SK-N-SH (cell line): Measurements from ENCODE around the gene ACSBG1. TPM values are rescaled to one million over a fixed set of nuclear protein-coding genes. Genes with fewer than 3 reads are reported as not detected.
"Not testable (repeated sequence)": the region's sequence is repeated elsewhere in the genome, so short reads cannot be mapped to it uniquely, and the experiment has no call there.

ENCODE experiments used
- CTCF ChIA-PET: fragments of 300-600, 350-600 bp; formaldehyde crosslinking; extraction: SDS; loops from one replicate; lab custom pipeline; 2021; lab: Yijun Ruan, JAX
- POLR2A ChIA-PET: fragments of 350-600 bp; sonication (Branson Sonifier 250); formaldehyde crosslinking; extraction: SDS; loops from one replicate; lab custom pipeline; 2020; ENCODE audit warnings: antibody characterized with exemption, inconsistent platforms; lab: Yijun Ruan, JAX
- DNase-seq: peaks from one replicate; pipeline ENCODE4 v3.0.0; 2012
- H2AFZ ChIP-seq: fragments of 200-600 bp; sonication (generic); 2 replicates; pipeline ENCODE4 v1.8.1; 2016; ENCODE audit warnings: antibody characterized with exemption, mild to moderate bottlenecking, low read depth
- H3F3A ChIP-seq: fragments of 200-600 bp; sonication (generic); replicated peaks from 2 replicates; pipeline ENCODE3; 2016; ENCODE audit warnings: antibody characterized with exemption, mild to moderate bottlenecking; ENCODE audit not compliant: insufficient read depth
- H3K27ac ChIP-seq, 2 experiments: fragments of 200-500 bp in 1 of 2; fragments of 200-600 bp in 1 of 2; sonication (Bioruptor generic) in 1 of 2; sonication (generic), shearing (Covaris generic) in 1 of 2; 2 replicates each; pipeline versions ENCODE4 v1.5.1 to v1.6.1; 2014 to 2016; ENCODE audit warnings: low read depth in 2 of 2, inconsistent platforms in 1 of 2, low read length in 1 of 2, mild to moderate bottlenecking in 1 of 2, mixed read lengths in 1 of 2
- H3K27me3 ChIP-seq: fragments of 200-600 bp; sonication (generic), shearing (Covaris generic); 2 replicates; pipeline ENCODE4 v1.6.1; 2016; ENCODE audit warnings: mixed run types; ENCODE audit not compliant: insufficient read depth
- H3K36me3 ChIP-seq, 2 experiments: fragments of 200-500 bp in 1 of 2; fragments of 200-600 bp in 1 of 2; sonication (Bioruptor generic) in 1 of 2; sonication (generic) in 1 of 2; replicated peaks in 1 of 2; 2 replicates each; pipeline versions ENCODE3 to v1.5.1; 2014 to 2016; ENCODE audit warnings: low read length in 1 of 2, mild to moderate bottlenecking in 1 of 2; ENCODE audit not compliant: insufficient read depth in 2 of 2, control insufficient read depth in 1 of 2
- H3K4me1 ChIP-seq, 2 experiments: fragments of 200-500 bp in 1 of 2; fragments of 200-600 bp in 1 of 2; sonication (Bioruptor generic) in 1 of 2; sonication (generic), shearing (Covaris generic) in 1 of 2; 2 replicates each; pipeline versions ENCODE4 v1.5.1 to v1.6.1; 2014 to 2016; ENCODE audit warnings: low read depth in 1 of 2, low read length in 1 of 2, mixed run types in 1 of 2; ENCODE audit not compliant: insufficient read depth in 2 of 2, control insufficient read depth in 1 of 2
- H3K4me2 ChIP-seq: fragments of 200-600 bp; sonication (generic), shearing (Covaris generic); 2 replicates; pipeline ENCODE4 v1.6.1; 2017; ENCODE audit warnings: mixed run types
- H3K4me3 ChIP-seq, 2 experiments: fragments of 200-500 bp in 1 of 2; fragments of 200-600 bp in 1 of 2; sonication (Bioruptor generic) in 1 of 2; sonication (generic), shearing (Covaris generic) in 1 of 2; 2 replicates each; pipeline versions ENCODE4 v1.5.1 to v1.8.1; 2014 to 2016; ENCODE audit warnings: low read depth in 2 of 2, inconsistent platforms in 1 of 2, low read length in 1 of 2, mild to moderate bottlenecking in 1 of 2, mixed read lengths in 1 of 2, moderate library complexity in 1 of 2
- H3K79me2 ChIP-seq: fragments of 200-600 bp; sonication (generic); 2 replicates; pipeline ENCODE4 v1.8.1; 2017; ENCODE audit warnings: mild to moderate bottlenecking; ENCODE audit not compliant: insufficient read depth
- H3K9ac ChIP-seq: fragments of 200-600 bp; sonication (generic); 2 replicates; pipeline ENCODE4 v1.6.1; 2017; ENCODE audit warnings: mixed run types
- H3K9me2 ChIP-seq: fragments of 200-600 bp; sonication (generic); 2 replicates; pipeline ENCODE4 v1.6.1; 2017; ENCODE audit warnings: mixed run types
- H3K9me3 ChIP-seq: fragments of 200-600 bp; sonication (generic); 2 replicates; pipeline ENCODE4 v1.6.1; 2017; ENCODE audit warnings: mixed run types, mild to moderate bottlenecking, moderate library complexity
- H4K20me1 ChIP-seq: fragments of 200-600 bp; sonication (generic); 2 replicates; pipeline ENCODE4 v1.6.1; 2017; ENCODE audit warnings: mild to moderate bottlenecking, mixed run types; ENCODE audit not compliant: insufficient read depth
- CHD2 ChIP-seq: fragments of 150-350 bp; IDR thresholded peaks from 2 replicates; pipeline ENCODE4 v1.6.1; 2018; ENCODE audit warnings: low read length; ENCODE audit not compliant: partially characterized antibody
- FOXJ3 ChIP-seq: sonication (generic); formaldehyde crosslinking; IDR thresholded peaks from 2 replicates; pipeline ENCODE4 v1.5.1; 2020; ENCODE audit warnings: mild to moderate bottlenecking, missing genetic modification reagents
- JUND ChIP-seq: IDR thresholded peaks from 2 replicates; pipeline ENCODE4 v1.4.0; 2012
- MAX ChIP-seq: IDR thresholded peaks from 2 replicates; pipeline ENCODE4 v1.4.0; 2012; ENCODE audit warnings: low read depth
- MEF2A ChIP-seq: IDR thresholded peaks from 2 replicates; pipeline ENCODE4 v1.4.0; 2012; ENCODE audit warnings: low read depth, borderline replicate concordance
- RCOR1 ChIP-seq: fragments of 150-350 bp; IDR thresholded peaks from 2 replicates; pipeline ENCODE4 v1.6.1; 2017; ENCODE audit warnings: antibody characterized with exemption, low read length
- SMC3 ChIP-seq: IDR thresholded peaks from 2 replicates; pipeline ENCODE4 v1.6.1; 2012; ENCODE audit warnings: low read depth, low read length, improper control_type of control experiment
- WGBS: methylation state at CpG from one replicate; pipeline ENCODE4 v1.1.6; 2017; ENCODE audit warnings: low lambda C conversion rate; 5-methylcytosine and 5-hydroxymethylcytosine counted together
- polyA plus RNA-seq, 3 experiments: library from polyadenylated mRNA; depleted of rRNA; stranded (reverse); fragments of >200 nt; gene quantifications; 2 replicates each; pipeline ENCODE4 v1.2.3, GENCODE V29; 2012

The ACSBG1 gene
- polyA plus RNA-seq, 1 of the 3 experiments (the other 2 are of a cell fraction) = under 0.01 TPM

- no peaks in the 10 kb centered on the region for H4K20me1 ChIP-seq
- no peaks in the 10 kb centered on the region for H3K27me3 ChIP-seq
- CTCF ChIA-PET = interaction anchor here (1.4 kb wide), 1 partner anchor 9 kb away, joined by 4 read pairs; no protein-coding TSS in a partner anchor
- H3K4me3 ChIP-seq = no peak overlapping the region
- no peaks in the 10 kb centered on the region for H3K9me3 ChIP-seq
- H3K9me2 ChIP-seq = no peaks in the 10 kb centered on the region
- POLR2A ChIA-PET = interaction anchor here (0.5 kb wide), 1 partner anchor 82 kb away, joined by 3 read pairs; no protein-coding TSS in a partner anchor
- H3K36me3 ChIP-seq = no peaks in the 10 kb centered on the region
- no peak overlapping the region for H3K4me2 ChIP-seq
- H3F3A ChIP-seq = no peaks in the 10 kb centered on the region
- H2AFZ ChIP-seq = no peak overlapping the region
- peaks cover 0 to 1% of the 10 kb centered on the region in 2 experiments; a peak in 1 of 4 replicates for H3K4me1 ChIP-seq
- no peak for DNase-seq
- H3K9ac ChIP-seq = no peak overlapping the region
- no peaks in the 10 kb centered on the region for H3K79me2 ChIP-seq
- WGBS = 84% methylated on average over 5 of the region's 5 CpGs
- no peak overlapping the region for H3K27ac ChIP-seq
- TF ChIP-seq CHD2 = no peak
- no peak for TF ChIP-seq RCOR1
- TF ChIP-seq MEF2A = no peak
- no peak for TF ChIP-seq FOXJ3 (CRISPR knock-in tag)
- no peak for TF ChIP-seq MAX
Observed at GRCh38 chr15:78249131-78249530, 14.8 kb upstream of the ACSBG1 start.

- Histone ChIP-seq H3K4me2 (no peak overlapping the region), H3K27ac (no peak overlapping the region), H3K79me2 (no peaks in the 10 kb centered on the region), H3K4me3 (no peak overlapping the region), H3K9ac (no peak overlapping the region), H3K9me3 (no peaks in the 10 kb centered on the region), H2AFZ (no peak overlapping the region), H3K4me1 (peaks cover 0 to 12% of the 10 kb centered on the region in 2 experiments; a peak in 1 of 4 replicates), H3K27me3 (no peaks in the 10 kb centered on the region), H3K36me3 (no peaks in the 10 kb centered on the region), H3K9me2 (no peaks in the 10 kb centered on the region), H4K20me1 (no peaks in the 10 kb centered on the region), H3F3A (no peaks in the 10 kb centered on the region)
- TF ChIP-seq JUND = no peak
- no peak for TF ChIP-seq SMC3
- no peak for DNase-seq
- ChIA-PET POLR2A (no interaction called here), CTCF (no interaction called here)
- 44% methylated on average over 1 of the region's 1 CpG for WGBS
Observed at GRCh38 chr15:78247911-78248310, 13.5 kb upstream of the ACSBG1 start.

- H3K9ac ChIP-seq, H3K4me3 ChIP-seq, H3K27ac ChIP-seq, H3F3A ChIP-seq, H3K36me3 ChIP-seq, H4K20me1 ChIP-seq, H3K9me3 ChIP-seq, POLR2A ChIA-PET, H3K27me3 ChIP-seq, H3K9me2 ChIP-seq, H3K79me2 ChIP-seq, H3K4me2 ChIP-seq, H2AFZ ChIP-seq, DNase-seq: not testable (repeated sequence)
- CTCF ChIA-PET = interaction anchor here (1.0 to 11.0 kb wide), 4 partner anchors 9 to 344 kb away, joined by 3 to 168 read pairs (median 38); partner anchors contain the start of gene CIB2
- H3K4me1 ChIP-seq = peaks cover 0 to 12% of the 10 kb centered on the region in 2 experiments; a peak in 1 of 4 replicates
- 89% methylated on average over 13 of the region's 39 CpGs for WGBS
Observed at GRCh38 chr15:78245976-78246620, 11.7 kb upstream of the ACSBG1 start.

- POLR2A ChIA-PET, DNase-seq, H3K9ac ChIP-seq, H3K36me3 ChIP-seq, H3F3A ChIP-seq, H3K4me3 ChIP-seq, H4K20me1 ChIP-seq, H3K27me3 ChIP-seq, H2AFZ ChIP-seq, H3K9me3 ChIP-seq, H3K9me2 ChIP-seq, H3K27ac ChIP-seq, H3K79me2 ChIP-seq, H3K4me2 ChIP-seq: not testable (repeated sequence)
- 71% methylated on average over 14 of the region's 14 CpGs for WGBS
- H3K4me1 ChIP-seq = peaks cover 0 to 12% of the 10 kb centered on the region in 2 experiments; a peak in 1 of 4 replicates
- CTCF ChIA-PET = interaction anchor here (1.0 to 11.0 kb wide), 4 partner anchors 10 to 343 kb away, joined by 3 to 168 read pairs (median 38); partner anchors contain the start of gene CIB2
Observed at GRCh38 chr15:78245392-78245791, 11.0 kb upstream of the ACSBG1 start.
